ENCODE measurements around the gene FAM76B. TPM values are rescaled to one million over a fixed set of nuclear protein-coding genes. Genes with fewer than 3 reads are reported as not detected.

The FAM76B gene
- polyA plus RNA-seq, 1 donor (not counting 4 experiments of a cell fraction or from before 2014, with no cell fraction given), result 17.4 TPM

DNA sequence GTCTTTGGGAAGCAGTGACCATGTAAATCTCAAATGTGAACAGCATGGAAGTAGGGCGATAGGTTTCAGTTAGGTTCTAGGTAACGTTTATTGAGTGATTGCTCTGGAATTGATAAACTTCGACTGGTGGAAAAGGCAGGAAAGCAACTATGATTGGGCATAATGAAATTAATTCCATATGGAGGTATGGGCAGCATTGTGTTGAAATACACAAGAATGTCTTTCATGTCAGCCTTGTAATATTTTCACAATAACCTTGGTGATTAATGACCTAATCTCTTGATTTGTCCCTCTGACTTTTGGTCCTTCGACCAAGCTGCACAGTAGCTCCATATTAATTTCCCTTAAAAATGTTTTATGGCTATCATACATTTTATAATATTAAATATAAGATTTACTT is 3.5 kb upstream of the FAM76B start:
- Histone ChIP-seq H3K36me3 (ENCODE audit: control insufficient read depth in 2 of 2, extremely low read depth in 1 of 2, insufficient read depth in 2 of 2, low read length in 2 of 2) (no peaks in the 10 kb centered on the region), H4K20me1 (ENCODE audit: control insufficient read depth, extremely low read depth, insufficient read depth, low read length) (no peaks in the 10 kb centered on the region), H3K27ac (ENCODE audit: control insufficient read depth, insufficient read depth, low read length) (no peak overlapping the region), H3K9me3 (ENCODE audit: control insufficient read depth, low read depth, low read length) (no peaks in the 10 kb centered on the region), H3K4me3 (ENCODE audit: control insufficient read depth in 2 of 3, extremely low read depth in 1 of 3, insufficient read depth in 2 of 3, low read depth in 1 of 3, low read length in 3 of 3) (no peak overlapping the region), H3K27me3 (ENCODE audit: control insufficient read depth, extremely low read depth, insufficient read depth, low read length) (no peaks in the 10 kb centered on the region), H3K79me2 (ENCODE audit: control insufficient read depth, insufficient read depth, low read length) (peaks cover 53% of the 10 kb centered on the region), H3K9ac (ENCODE audit: control insufficient read depth, extremely low read depth, insufficient read depth, low read length) (no peak overlapping the region), H3K9me1 (ENCODE audit: control insufficient read depth, extremely low read depth, insufficient read depth, low read length) (no peaks in the 10 kb centered on the region), H3K4me1 (ENCODE audit: control insufficient read depth, extremely low read depth, insufficient read depth, low read length) (peaks cover 17% of the 10 kb centered on the region), H3K4me2 (ENCODE audit: control insufficient read depth, extremely low read depth, insufficient read depth, low read depth, low read length) (no peak overlapping the region), H2AFZ (ENCODE audit: control insufficient read depth, low read length) (no peak overlapping the region)
- no peak for DNase-seq (ENCODE audit: low read depth, low spot score)
- dilution Hi-C loops (cut with MboI; ENCODE audit: extremely low pct_ligation_motif_present, low sequenced_read_pairs), result no loop called here
- FAIRE-seq, result no peak
- TF ChIP-seq, protein P1, sequence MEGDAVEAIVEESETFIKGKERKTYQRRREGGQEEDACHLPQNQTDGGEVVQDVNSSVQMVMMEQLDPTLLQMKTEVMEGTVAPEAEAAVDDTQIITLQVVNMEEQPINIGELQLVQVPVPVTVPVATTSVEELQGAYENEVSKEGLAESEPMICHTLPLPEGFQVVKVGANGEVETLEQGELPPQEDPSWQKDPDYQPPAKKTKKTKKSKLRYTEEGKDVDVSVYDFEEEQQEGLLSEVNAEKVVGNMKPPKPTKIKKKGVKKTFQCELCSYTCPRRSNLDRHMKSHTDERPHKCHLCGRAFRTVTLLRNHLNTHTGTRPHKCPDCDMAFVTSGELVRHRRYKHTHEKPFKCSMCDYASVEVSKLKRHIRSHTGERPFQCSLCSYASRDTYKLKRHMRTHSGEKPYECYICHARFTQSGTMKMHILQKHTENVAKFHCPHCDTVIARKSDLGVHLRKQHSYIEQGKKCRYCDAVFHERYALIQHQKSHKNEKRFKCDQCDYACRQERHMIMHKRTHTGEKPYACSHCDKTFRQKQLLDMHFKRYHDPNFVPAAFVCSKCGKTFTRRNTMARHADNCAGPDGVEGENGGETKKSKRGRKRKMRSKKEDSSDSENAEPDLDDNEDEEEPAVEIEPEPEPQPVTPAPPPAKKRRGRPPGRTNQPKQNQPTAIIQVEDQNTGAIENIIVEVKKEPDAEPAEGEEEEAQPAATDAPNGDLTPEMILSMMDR (optimal IDR thresholded peaks at IDR 0.05 in 1 of 3, IDR thresholded peaks at IDR 0.05 in 1 of 3, conservative IDR thresholded peaks at IDR 0.05 in 1 of 3; ENCODE audit: extremely low read depth in 1 of 3, insufficient read depth in 2 of 3, low read length in 3 of 3), result no peak
- TF ChIP-seq EZH2 (IDR thresholded peaks at IDR 0.05; ENCODE audit: low read length), result no peak

DNA sequence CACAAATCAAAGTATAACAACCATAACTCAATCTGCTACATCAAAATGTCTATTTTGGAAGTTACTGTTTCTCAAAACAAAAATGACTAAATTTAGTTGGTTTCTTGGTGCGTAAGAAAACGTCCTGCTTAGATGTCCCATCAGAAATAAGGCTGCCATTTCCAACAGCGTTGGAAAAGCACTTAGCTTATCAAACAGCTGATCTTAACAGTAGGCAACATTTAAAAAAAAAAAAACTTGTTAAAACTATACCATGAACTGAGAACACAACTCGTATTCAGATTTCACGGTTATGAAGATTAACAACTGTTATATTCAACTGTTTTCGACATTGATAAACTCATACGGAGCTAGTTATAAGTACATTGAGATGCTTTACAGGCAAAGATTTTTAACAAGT is 3.1 kb upstream of the FAM76B start:
- no peaks in the 10 kb centered on the region for H3K36me3 ChIP-seq (ENCODE audit: control insufficient read depth in 2 of 2, extremely low read depth in 1 of 2, insufficient read depth in 2 of 2, low read length in 2 of 2)
- dilution Hi-C loops (cut with MboI; ENCODE audit: extremely low pct_ligation_motif_present, low sequenced_read_pairs), result no loop called here
- H3K4me3 ChIP-seq (ENCODE audit: control insufficient read depth in 2 of 3, extremely low read depth in 1 of 3, insufficient read depth in 2 of 3, low read depth in 1 of 3, low read length in 3 of 3), result no peak overlapping the region
- TF ChIP-seq EZH2 (IDR thresholded peaks at IDR 0.05; ENCODE audit: low read length), result no peak
- TF ChIP-seq, protein P1 (optimal IDR thresholded peaks at IDR 0.05 in 1 of 3, IDR thresholded peaks at IDR 0.05 in 1 of 3, conservative IDR thresholded peaks at IDR 0.05 in 1 of 3; ENCODE audit: extremely low read depth in 1 of 3, insufficient read depth in 2 of 3, low read length in 3 of 3), result no peak
- H3K4me2 ChIP-seq (ENCODE audit: control insufficient read depth, extremely low read depth, insufficient read depth, low read depth, low read length), result no peak overlapping the region
- FAIRE-seq (no peak), DNase-seq (ENCODE audit: low read depth, low spot score) (no peak)
- H3K9ac ChIP-seq (ENCODE audit: control insufficient read depth, extremely low read depth, insufficient read depth, low read length), result no peak overlapping the region
- H3K9me1 ChIP-seq (ENCODE audit: control insufficient read depth, extremely low read depth, insufficient read depth, low read length), result no peaks in the 10 kb centered on the region
- no peaks in the 10 kb centered on the region for H4K20me1 ChIP-seq (ENCODE audit: control insufficient read depth, extremely low read depth, insufficient read depth, low read length)
- peaks cover 17% of the 10 kb centered on the region for H3K4me1 ChIP-seq (ENCODE audit: control insufficient read depth, extremely low read depth, insufficient read depth, low read length)
- no peaks in the 10 kb centered on the region for H3K27me3 ChIP-seq (ENCODE audit: control insufficient read depth, extremely low read depth, insufficient read depth, low read length)
- H3K9me3 ChIP-seq (ENCODE audit: control insufficient read depth, low read depth, low read length), result no peaks in the 10 kb centered on the region
- H3K79me2 ChIP-seq (ENCODE audit: control insufficient read depth, insufficient read depth, low read length), result peaks cover 55% of the 10 kb centered on the region
- H2AFZ ChIP-seq (ENCODE audit: control insufficient read depth, low read length), result no peak overlapping the region
- H3K27ac ChIP-seq (ENCODE audit: control insufficient read depth, insufficient read depth, low read length), result no peak overlapping the region

Data from keratinocyte (primary cell).